Colon (tissue), 2 donors: ENCODE data around the gene PTDSS2.
"Not testable (repeated sequence)": the region's sequence is repeated elsewhere in the genome, so short reads cannot be mapped to it uniquely, and the experiment has no call there.

ENCODE experiments used
- FAIRE-seq: peaks from 2 replicates; lab custom pipeline; 2012; peaks lifted over from hg19 to GRCh38; lab: Jason Lieb, UNC
- donor health status: control.
- donor health status: control.

Gene PTDSS2

DNA sequence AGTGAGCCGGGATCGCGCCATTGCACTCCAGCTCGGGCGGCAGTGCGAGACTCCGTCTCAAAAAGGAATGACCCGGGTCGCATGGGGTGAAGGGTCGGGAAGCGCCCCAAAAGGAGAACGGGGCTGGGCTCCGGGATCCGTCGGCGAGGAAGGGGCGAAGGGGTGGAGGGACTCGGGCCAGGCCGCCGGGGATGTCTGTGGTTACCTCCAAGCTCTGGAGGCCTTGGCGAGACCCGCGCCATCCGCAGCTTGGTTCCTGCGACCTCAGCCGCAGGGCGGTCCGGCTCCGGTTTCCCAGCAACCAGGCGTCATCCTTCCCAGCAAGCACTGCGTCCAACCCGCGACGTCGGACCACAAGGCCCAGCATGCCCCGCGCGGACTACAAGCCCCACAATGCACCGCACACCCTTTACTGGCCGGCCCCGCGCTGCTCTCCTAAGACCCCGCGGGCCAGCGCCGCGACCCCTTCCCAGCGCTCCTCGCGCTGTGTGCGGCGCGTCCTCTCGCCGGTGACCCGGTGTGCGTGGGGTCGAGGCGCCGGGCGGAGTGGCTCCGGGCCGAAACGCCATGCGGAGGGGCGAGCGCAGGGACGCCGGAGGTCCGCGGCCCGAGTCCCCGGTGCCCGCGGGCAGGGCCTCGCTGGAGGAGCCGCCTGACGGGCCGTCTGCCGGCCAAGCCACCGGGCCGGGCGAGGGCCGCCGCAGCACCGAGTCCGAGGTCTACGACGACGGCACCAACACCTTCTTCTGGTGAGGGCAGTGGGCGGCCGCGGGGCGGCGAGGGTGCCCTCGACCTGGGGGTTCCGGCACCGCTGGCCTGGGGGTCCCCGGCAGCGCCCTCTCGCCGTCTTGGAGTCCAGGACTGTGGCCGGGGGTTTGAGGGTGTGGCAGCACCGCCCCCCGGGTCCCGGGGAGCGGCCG, at the start of gene PTDSS2:
TSS of gene PTDSS2 (plus strand) at position 391 of the 920 bp plus-strand sequence. CDS start at position 568, 177 bp downstream.
- FAIRE-seq, result no peak

- not testable (repeated sequence) for FAIRE-seq
Observed at GRCh38 chr11:401196-401595, 48.9 kb upstream of the PTDSS2 start.

DNA sequence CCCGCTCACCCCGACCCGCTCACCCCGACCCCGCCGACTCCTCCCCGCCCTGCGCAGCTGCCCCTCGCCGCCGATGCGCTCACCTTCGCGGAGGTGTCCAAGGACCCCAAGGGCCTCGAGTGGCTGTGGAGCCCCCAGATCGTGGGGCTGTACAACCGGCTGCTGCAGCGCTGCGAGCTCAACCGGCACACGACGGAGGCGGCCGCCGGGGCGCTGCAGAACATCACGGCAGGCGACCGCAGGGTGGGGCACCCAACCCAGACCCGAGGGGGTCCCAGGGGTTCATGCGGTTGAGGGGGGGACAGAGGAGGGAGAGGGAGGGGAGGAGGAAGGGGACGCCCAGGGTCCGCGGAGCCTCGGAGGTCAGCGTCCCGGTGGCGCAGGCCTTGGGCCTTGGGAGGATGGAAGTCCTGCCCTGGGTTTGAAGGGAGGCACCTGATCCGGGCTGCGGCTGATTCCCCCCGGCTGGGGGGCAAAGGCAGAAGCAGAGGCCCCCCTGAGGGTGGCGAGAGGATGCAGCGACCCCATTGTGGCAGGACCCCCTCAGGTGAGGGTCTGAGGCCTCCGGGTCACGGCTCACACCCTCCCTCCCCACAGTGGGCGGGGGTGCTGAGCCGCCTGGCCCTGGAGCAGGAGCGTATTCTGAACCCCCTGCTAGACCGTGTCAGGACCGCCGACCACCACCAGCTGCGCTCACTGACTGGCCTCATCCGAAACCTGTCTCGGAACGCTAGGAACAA, 46.9 kb upstream of the PTDSS2 start:
- FAIRE-seq, result no peak

DNA sequence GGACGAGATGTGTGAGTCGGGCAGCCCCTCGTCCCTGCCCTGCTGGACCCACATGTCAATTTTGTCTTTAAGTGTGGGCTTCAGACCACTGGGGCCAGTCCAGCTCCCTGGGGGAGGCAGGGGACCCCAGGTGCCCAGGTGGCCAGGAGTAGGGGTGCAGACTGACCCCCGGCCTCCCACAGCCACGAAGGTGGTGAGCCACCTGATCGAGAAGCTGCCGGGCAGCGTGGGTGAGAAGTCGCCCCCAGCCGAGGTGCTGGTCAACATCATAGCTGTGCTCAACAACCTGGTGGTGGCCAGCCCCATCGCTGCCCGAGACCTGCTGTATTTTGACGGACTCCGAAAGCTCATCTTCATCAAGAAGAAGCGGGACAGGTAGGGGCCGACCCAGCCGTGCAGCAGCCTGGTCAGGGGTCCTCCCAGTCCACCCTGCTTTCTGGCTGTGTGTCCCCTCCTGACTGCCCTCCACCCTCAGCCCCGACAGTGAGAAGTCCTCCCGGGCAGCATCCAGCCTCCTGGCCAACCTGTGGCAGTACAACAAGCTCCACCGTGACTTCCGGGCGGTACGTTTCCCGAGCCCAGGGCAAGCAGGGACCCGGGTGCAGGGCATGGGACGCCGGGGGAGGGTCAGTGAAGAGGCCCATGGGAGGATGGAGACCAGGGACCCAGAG, 46.2 kb upstream of the PTDSS2 start:
- FAIRE-seq, result no peak

DNA sequence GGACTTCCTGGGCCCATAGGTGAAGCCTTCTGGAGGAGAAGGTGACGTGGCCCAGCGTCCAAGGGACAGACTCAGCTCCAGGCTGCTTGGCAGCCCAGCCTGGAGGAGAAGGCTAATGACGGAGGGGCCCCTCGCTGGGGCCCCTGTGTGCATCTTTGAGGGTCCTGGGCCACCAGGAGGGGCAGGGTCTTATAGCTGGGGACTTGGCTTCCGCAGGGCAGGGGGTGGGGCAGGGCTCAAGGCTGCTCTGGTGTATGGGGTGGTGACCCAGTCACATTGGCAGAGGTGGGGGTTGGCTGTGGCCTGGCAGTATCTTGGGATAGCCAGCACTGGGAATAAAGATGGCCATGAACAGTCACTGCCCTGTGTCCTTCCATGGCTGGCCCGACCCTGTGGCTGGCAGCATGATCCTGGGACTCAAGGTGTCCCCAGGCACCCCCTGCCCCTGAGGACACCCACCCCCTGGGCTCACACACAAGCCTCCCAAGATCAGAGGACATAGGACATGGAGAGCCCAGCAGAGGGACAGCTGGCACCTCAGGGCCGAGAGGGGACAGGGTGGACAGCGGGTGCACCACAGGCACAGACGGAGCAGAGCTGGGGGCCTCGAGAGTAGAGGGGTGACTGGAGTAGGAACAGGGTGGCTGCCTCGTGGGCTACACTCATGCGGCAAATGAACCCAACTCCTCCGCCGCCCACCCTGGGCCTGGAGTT, 45.4 kb upstream of the PTDSS2 start:
- FAIRE-seq, result no peak

DNA sequence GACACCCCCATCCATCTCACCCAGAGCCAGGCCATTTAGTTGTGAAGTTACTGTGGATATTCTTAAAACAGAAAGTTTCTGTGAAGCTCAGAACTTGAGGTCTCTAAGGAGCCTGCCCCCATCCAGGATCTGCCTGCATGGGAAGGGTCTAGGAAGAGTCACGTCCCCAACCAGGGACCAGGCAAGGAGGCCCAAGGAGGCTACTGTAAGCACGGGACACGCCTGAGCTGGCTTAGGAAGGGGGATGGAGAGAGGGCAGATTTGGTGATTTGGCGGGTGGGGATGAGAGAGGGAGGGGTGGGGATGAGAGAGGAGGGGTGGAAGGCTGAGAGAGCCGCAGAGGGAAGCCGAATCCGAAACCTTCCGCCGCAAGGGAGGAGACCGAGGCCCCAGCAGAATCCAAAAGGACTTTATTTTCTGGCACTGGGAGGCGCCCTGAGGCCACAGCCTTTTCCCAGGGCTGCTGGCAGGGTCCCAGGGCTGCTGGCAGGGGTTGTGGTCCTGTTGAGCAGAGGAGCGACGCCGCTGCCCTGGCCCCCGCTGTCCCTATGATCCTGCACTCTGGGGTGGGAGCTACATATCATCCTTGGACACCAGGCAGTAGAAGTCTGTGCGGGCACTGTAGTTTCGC, 44.6 kb upstream of the PTDSS2 start:
- FAIRE-seq, result no peak

GRCh38 chr11:405954-406795, 43.9 kb upstream of the PTDSS2 start:
- no peak for FAIRE-seq

DNA sequence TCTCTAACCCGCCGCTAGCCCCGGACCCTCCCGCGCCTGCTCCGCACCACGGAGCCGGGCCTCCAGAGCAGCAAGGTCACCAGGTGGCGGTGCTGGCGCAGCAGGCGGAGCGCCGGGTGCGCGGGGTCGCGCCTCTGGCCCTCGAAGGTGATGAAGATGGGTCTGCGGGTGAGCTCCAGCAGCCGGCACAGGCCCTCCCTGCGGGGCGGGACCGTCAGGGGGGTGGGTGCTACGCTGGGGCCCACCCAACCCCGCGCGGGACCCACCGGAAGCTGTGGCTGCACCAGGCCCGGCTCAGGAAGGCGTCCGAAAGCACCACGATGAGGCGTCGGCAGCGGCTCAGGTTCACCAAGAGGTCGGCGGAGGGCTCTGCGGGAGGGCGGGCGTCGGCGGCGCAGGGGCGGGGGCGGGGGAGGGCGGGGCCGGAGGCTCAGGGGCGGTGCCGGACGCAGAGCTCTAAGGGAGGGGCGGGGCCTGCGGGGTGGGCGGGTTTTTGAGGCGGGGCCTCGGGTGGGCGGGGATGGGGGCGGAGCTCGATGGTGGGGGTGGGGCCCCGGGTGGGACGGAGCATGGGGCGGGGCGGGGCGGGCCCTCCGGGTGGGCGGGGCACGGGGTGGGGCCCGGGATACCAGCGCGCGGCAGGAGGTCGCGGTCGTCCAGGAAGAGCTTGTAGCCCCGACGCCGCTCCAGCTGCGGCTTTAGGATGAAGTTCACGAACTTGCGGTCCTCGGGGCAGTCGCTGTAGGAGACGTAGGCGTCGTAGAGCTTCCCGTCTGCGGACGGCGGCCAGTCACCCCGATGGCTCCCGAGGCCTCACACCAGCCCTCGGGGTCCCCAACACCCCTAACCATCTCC, 43.1 kb upstream of the PTDSS2 start:
- FAIRE-seq, result no peak

DNA sequence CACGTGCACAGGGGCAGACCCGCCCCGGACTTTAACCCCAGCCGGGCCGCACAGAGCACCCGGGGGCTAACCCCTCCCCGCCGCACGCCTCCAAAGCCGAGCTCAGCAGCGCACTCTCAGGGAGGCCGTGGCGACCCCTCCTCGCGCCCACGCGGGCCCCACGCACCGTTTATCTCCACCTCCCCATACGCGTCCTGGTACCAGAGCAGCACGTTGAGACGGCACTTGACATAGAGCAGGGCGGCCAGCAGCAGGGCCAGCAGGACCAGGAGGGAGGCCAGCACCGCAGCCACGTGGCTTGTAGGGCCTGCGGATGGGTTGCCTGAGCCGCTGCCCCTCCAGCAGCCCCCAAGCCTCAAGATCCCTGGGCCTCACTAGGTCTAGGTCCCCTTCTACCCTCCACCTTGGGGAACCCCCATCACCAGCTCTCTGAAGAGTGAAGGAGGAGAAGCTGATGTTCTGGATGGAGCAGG, 42.4 kb upstream of the PTDSS2 start:
- no peak for FAIRE-seq

GRCh38 chr11:408154-409007, 41.7 kb upstream of the PTDSS2 start:
- no peak for FAIRE-seq

DNA sequence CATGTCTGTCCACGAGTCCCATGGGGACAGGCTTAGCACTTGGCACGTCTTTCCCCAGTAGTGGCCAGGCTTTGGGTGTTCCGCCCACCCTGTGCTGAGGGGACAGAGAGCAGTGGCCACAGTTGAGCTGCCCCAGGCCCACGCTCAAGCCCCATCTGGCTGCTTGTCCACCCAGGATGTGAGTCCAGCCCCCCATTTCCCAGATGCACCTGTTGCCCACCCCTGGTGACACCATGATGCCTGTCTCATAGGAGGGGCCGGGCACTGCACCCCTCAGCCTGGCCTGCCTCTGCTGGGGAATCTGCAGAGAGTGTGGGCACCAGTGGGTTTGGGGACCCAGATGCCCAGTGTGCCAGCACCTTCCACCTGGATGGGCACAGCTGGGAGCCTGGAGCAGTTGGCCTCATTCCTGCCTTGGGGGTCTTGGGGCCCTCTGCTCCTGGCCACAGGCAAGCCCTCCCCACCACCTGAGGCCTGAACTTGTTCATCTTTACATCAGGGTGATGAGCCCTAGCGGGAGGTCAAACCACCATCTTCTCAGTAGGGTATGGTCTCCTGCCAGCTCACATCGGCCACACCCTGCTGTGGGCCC, 41.0 kb upstream of the PTDSS2 start:
- no peak for FAIRE-seq

GRCh38 chr11:409600-410483, 40.2 kb upstream of the PTDSS2 start:
- FAIRE-seq, result no peak

DNA sequence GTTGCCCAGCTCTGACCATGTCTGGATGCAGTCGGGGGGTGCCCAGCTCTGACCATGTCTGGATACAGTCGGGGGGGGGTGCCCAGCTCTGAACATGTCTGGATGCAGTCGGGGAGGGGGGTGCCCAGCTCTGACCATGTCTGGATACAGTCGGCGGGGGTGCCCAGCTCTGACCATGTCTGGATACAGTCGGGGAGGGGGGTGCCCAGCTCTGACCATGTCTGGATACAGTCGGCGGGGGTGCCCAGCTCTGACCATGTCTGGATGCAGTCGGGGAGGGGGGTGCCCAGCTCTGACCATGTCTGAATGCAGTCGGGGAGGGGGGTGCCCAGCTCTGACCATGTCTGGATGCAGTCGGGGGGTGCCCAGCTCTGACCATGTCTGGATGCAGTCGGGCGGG, 39.4 kb upstream of the PTDSS2 start:
- not testable (repeated sequence) for FAIRE-seq

DNA sequence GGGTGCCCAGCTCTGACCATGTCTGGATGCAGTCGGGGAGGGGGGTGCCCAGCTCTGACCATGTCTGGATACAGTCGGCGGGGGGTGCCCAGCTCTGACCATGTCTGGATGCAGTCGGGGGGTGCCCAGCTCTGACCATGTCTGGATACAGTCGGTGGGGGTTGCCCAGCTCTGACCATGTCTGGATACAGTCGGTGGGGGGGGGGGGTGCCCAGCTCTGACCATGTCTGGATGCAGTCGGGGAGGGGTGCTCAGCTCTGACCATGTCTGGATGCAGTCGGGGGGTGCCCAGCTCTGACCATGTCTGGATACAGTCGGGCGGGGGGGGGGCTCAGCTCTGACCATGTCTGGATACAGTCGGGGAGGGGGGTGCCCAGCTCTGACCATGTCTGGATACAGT, 38.6 kb upstream of the PTDSS2 start:
- not testable (repeated sequence) for FAIRE-seq

GRCh38 chr11:412641-413119, 37.4 kb upstream of the PTDSS2 start:
- FAIRE-seq, result no peak

- no peak for FAIRE-seq
Observed at GRCh38 chr11:413120-414081, 36.7 kb upstream of the PTDSS2 start.
